Measurements from ENCODE around the gene CCDC33.

DNA sequence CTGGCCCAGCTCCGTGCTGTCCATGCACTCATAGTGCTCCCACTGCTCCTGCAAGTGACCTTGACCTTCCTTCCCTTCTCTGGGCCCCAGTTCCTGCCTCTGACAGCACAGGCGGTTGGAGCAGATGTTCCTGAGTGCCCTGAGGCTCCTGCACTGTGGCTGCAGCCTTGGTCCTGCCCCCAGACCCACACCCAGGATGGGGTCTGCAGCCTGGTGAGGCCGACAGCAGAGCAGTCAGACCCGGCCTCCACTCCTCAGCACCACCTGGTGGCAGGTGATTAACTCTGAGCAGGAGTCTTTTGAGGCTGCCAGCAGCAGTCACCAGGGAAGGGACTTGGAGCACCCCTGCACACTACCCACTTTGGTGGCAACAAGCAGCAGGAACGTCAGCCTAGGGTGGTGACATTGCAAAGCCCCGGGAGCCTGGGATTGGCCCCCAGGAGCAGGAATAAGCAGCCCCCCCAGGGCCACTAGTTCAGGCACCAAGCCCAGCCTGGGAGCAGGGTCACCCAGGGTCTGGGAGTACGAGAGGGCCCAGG is 66.8 kb downstream of the CCDC33 start:
- TF ChIP-seq GATA3 (IDR thresholded peaks at IDR 0.05; ENCODE audit: low read depth, low read length) (no peak), GATA2 (IDR thresholded peaks at IDR 0.05; ENCODE audit: low read depth, low read length) (no peak)
